ENCODE results near the gene AHRR. TPM values are rescaled to one million over a fixed set of nuclear protein-coding genes. Genes with fewer than 3 reads are reported as not detected.

Gene AHRR
- total RNA-seq, 1 donor from 2014 or later = 2.0 TPM

DNA sequence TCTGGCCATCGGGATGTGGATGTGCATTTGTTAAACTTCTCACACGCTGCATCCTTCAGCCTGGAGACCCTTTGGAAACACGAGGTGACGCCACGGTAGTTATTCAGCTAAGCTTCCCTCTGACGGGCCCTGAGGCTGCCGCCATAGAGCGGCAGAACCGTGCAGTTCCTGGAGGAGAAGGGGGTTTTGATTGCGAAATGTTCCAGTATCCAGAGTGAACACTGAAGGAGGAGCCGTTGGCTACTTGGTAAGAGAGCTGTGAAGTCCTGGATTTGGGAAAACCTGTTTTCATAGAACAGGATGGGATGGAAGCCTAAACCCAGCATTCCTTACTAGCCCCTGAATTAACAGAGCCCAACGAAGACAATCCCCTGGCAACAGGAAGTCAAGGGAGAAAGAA, 98.5 kb downstream of the AHRR start:
- TF ChIP-seq CTCF (IDR thresholded peaks at IDR 0.05; ENCODE audit: partially characterized antibody, unreplicated experiment) = no peak
- Mint-ChIP-seq H3K4me1 (ENCODE audit: low read depth, unreplicated experiment) (peaks cover 5% of the 10 kb centered on the region), H3K27ac (ENCODE audit: unreplicated experiment) (no peak overlapping the region), H3K36me3 (ENCODE audit: unreplicated experiment) (no peaks in the 10 kb centered on the region), H3K9me3 (ENCODE audit: unreplicated experiment) (peaks cover 5% of the 10 kb centered on the region), H3K4me3 (ENCODE audit: unreplicated experiment) (no peak overlapping the region), H3K27me3 (ENCODE audit: unreplicated experiment) (peaks cover 8% of the 10 kb centered on the region)
- no peak for DNase-seq

GRCh38 chr5:420632-421286, 99.2 kb downstream of the AHRR start:
- no peaks in the 10 kb centered on the region for H3K36me3 Mint-ChIP-seq (ENCODE audit: unreplicated experiment)
- H3K4me3 Mint-ChIP-seq (ENCODE audit: unreplicated experiment) = no peak overlapping the region
- peaks cover 5% of the 10 kb centered on the region for H3K9me3 Mint-ChIP-seq (ENCODE audit: unreplicated experiment)
- H3K4me1 Mint-ChIP-seq (ENCODE audit: low read depth, unreplicated experiment) = peaks cover 5% of the 10 kb centered on the region
- no peak for TF ChIP-seq CTCF (IDR thresholded peaks at IDR 0.05; ENCODE audit: partially characterized antibody, unreplicated experiment)
- no peak for DNase-seq
- no peak overlapping the region for H3K27ac Mint-ChIP-seq (ENCODE audit: unreplicated experiment)
- peaks cover 8% of the 10 kb centered on the region for H3K27me3 Mint-ChIP-seq (ENCODE audit: unreplicated experiment)

DNA sequence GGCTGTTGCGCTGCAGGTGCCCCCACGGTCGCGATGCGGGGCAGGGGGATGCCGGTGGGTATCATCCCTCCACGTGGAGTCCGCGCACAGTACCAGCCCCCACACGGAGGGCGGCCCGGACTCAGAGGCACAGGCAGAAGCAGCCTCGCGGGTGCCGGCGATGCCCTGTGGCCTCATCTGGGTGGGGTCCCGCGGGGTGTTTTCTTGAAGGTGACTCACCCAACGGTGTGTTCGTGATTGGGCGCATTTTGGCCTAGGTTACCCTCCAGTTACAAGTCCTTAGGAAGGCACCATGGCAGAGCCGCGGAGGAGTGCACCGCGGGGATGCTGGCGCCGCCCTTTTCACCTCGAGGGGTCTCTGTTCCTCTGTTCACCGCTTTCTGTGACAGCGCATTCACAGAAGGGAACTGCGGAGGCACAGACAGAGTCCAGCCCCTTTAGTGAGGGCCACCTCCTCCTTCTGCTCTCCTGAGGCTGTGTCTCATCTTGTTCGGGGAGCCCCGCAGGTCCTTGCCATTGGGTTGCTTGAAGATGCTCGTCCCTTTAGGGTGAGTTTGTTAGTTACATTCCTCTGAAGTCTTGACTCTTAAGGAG, 99.9 kb downstream of the AHRR start:
- no peak for TF ChIP-seq CTCF (IDR thresholded peaks at IDR 0.05; ENCODE audit: partially characterized antibody, unreplicated experiment)
- Mint-ChIP-seq H3K36me3 (ENCODE audit: unreplicated experiment) (no peaks in the 10 kb centered on the region), H3K27ac (ENCODE audit: unreplicated experiment) (no peak overlapping the region), H3K27me3 (ENCODE audit: unreplicated experiment) (peaks cover 8% of the 10 kb centered on the region), H3K4me1 (ENCODE audit: low read depth, unreplicated experiment) (peaks cover 5% of the 10 kb centered on the region), H3K9me3 (ENCODE audit: unreplicated experiment) (peaks cover 5% of the 10 kb centered on the region), H3K4me3 (ENCODE audit: unreplicated experiment) (no peak overlapping the region)
- no peak for DNase-seq

GRCh38 chr5:421901-422300, 100.4 kb downstream of the AHRR start:
- Mint-ChIP-seq H3K4me3 (ENCODE audit: unreplicated experiment) (no peak overlapping the region), H3K27me3 (ENCODE audit: unreplicated experiment) (peaks cover 8% of the 10 kb centered on the region)
- no peak for DNase-seq

More at GRCh38 chr5:421901-422300, 100.4 kb downstream of the AHRR start:
- no peak overlapping the region for H3K27ac Mint-ChIP-seq (ENCODE audit: unreplicated experiment)
- no peak for TF ChIP-seq CTCF (IDR thresholded peaks at IDR 0.05; ENCODE audit: partially characterized antibody, unreplicated experiment)
- H3K4me1 Mint-ChIP-seq (ENCODE audit: low read depth, unreplicated experiment) = peaks cover 5% of the 10 kb centered on the region
- H3K36me3 Mint-ChIP-seq (ENCODE audit: unreplicated experiment) = no peaks in the 10 kb centered on the region
- peaks cover 7% of the 10 kb centered on the region for H3K9me3 Mint-ChIP-seq (ENCODE audit: unreplicated experiment)

Measured in glutamatergic neuron (in vitro differentiated cells).